IPS DF 4.7 (cell line): Measurements from ENCODE around the gene PCDHB8.
"Not testable (repeated sequence)": the region's sequence is repeated elsewhere in the genome, so short reads cannot be mapped to it uniquely, and the experiment has no call there.

Experiments used
- DNase-seq: peaks from one replicate; pipeline ENCODE4 v3.0.0-alpha.2; 2013; ENCODE audit warnings: low spot score; ENCODE audit errors: extremely low read depth

The PCDHB8 gene

DNA sequence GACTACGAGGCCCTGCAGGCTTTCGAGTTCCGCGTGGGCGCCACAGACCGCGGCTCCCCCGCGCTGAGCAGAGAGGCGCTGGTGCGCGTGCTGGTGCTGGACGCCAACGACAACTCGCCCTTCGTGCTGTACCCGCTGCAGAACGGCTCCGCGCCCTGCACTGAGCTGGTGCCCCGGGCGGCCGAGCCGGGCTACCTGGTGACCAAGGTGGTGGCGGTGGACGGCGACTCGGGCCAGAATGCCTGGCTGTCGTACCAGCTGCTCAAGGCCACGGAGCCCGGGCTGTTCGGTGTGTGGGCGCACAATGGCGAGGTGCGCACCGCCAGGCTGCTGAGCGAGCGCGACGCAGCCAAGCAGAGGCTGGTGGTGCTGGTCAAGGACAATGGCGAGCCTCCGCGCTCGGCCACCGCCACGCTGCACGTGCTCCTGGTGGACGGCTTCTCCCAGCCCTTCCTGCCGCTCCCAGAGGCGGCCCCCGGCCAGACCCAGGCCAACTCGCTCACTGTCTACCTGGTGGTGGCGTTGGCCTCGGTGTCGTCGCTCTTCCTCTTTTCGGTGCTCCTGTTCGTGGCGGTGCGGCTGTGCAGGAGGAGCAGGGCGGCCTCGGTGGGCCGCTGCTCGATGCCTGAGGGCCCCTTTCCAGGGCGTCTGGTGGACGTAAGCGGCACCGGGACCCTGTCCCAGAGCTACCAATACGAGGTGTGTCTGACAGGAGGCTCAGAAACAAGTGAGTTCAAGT, 6.7 kb downstream of the PCDHB8 start:
- not testable (repeated sequence) for DNase-seq

DNA sequence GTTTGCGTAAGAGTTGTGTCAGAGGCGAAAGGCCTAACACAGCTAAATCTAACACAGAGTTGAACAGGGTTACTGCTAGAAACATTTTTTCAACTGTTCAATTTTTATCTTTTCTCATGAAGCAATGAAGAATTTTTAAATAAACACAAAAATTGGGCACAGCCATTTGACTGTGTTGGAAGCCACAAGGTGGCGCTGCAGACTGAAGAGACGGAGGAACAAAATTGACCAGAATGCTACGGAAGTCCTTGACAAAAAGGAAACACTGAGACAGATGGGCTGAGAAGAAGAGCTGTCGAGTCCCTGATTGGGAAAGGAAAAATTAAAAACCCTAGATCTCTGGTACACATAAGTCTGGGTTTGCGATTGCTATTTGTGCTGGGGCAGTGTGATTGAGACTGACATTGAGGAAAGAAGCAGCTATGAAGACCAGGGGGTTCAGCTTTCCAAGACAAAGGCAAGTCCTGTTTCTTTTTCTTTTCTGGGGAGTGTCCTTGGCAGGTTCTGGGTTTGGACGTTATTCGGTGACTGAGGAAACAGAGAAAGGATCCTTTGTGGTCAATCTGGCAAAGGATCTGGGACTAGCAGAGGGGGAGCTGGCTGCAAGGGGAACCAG, 9.4 kb downstream of the PCDHB8 start, which contains the start of gene PCDHB9:
TSS of gene PCDHB9 (plus strand) at position 265 of the 616 bp plus-strand sequence. CDS start at position 423, 158 bp downstream.
- no peak for DNase-seq

DNA sequence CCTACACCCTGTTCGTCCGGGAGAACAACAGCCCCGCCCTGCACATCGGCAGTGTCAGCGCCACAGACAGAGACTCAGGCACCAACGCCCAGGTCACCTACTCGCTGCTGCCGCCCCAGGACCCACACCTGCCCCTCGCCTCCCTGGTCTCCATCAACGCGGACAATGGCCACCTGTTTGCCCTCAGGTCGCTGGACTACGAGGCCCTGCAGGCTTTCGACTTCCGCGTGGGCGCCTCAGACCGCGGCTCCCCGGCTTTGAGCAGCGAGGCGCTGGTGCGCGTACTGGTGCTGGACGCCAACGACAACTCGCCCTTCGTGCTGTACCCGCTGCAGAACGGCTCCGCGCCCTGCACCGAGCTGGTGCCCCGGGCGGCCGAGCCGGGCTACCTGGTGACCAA, 11.1 kb downstream of the PCDHB8 start:
- not testable (repeated sequence) for DNase-seq

DNA sequence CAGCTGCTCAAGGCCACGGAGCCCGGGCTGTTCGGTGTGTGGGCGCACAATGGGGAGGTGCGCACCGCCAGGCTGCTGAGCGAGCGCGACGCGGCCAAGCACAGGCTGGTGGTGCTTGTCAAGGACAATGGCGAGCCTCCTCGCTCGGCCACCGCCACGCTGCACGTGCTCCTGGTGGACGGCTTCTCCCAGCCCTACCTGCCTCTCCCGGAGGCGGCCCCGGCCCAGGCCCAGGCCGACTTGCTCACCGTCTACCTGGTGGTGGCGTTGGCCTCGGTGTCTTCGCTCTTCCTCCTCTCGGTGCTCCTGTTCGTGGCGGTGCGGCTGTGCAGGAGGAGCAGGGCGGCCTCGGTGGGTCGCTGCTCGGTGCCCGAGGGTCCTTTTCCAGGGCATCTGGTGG, 11.5 kb downstream of the PCDHB8 start:
- not testable (repeated sequence) for DNase-seq

DNA sequence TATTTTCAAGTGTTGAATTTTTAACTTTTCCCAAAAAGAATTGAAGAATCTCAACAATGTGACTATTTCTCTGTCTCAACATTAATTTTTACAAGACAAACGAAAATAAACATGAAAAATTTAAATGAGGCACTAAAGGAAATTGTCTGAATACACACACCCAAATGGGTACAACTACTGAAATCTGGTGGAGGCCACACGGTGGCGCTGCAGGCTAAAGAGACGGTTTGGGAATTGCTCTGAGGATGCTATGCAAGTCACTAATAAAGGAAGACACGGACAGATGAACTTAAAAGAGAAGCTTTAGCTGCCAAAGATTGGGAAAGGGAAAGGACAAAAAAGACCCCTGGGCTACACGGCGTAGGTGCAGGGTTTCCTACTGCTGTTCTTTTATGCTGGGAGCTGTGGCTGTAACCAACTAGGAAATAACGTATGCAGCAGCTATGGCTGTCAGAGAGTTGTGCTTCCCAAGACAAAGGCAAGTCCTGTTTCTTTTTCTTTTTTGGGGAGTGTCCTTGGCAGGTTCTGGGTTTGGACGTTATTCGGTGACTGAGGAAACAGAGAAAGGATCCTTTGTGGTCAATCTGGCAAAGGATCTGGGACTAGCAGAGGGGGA, 14.6 kb downstream of the PCDHB8 start, which contains the start of gene PCDHB10:
TSS of gene PCDHB10 (plus strand) at position 244 of the 616 bp plus-strand sequence. CDS start at position 444, 200 bp downstream.
- no peak for DNase-seq

DNA sequence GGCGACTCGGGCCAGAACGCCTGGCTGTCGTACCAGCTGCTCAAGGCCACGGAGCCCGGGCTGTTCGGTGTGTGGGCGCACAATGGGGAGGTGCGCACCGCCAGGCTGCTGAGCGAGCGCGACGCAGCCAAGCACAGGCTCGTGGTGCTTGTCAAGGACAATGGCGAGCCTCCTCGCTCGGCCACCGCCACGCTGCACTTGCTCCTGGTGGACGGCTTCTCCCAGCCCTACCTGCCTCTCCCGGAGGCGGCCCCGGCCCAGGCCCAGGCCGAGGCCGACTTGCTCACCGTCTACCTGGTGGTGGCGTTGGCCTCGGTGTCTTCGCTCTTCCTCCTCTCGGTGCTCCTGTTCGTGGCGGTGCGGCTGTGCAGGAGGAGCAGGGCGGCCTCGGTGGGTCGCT, 16.7 kb downstream of the PCDHB8 start:
- DNase-seq: not testable (repeated sequence)

DNA sequence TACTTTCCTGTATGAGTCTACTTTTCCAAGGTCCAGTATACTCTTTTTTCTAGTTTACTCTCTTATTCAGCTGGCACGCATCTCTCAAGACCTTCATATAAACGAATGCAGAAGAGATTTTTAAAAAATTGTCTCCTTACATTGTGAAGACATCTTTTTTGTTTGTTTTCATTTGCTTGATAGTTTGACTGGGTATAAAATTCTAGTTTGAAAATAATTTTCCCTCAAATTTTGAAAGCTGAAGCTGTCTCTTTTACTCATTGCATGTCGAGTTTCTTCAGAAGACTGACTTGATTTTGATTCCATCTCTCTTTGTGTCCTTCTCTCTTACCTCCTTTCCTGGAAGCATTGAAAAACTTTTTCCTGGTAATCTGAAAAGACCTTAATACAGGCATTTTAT, 18.8 kb downstream of the PCDHB8 start:
- DNase-seq: no peak

DNA sequence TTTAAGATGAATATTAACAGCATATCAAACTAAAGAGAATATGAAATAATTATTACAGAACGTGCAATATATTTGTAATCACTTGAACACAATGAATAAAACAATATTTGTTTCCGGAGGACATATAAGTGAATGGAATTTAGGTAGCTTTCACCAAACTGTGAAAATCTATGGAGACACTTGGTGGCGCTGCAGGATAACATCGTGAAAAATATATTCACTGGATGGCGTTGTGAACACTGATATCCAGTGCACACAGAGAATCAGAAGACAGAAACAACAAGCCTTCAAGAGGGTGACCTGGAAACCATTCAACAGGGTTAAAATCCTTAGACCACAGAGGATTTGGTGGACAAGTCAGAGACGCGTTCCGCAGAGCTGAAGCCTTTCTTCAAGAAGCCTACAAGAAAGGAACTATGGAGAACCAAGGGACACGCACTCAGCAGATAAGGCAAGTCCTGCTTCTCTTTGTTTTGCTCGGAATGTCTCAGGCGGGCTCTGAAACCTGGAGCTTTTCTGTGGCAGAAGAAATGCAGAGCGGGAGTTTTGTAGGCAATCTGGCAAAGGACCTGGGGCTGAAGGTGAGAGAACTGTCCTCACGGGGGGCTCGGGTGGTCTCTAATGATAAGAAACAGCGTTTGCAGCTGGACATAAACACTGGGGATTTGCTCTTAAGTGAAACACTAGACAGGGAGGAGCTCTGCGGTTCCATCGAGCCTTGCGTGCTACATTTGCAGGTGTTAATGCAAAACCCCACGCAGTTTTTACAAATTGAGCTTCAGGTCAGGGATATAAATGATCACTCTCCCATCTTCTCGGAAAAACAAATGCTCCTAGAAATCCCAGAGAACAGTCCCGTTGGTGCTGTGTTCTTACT, 22.0 kb downstream of the PCDHB8 start, which contains the start of gene PCDHB11:
TSS of gene PCDHB11 (plus strand) at position 269 of the 877 bp plus-strand sequence. CDS start at position 417, 148 bp downstream.
- DNase-seq: no peak

DNA sequence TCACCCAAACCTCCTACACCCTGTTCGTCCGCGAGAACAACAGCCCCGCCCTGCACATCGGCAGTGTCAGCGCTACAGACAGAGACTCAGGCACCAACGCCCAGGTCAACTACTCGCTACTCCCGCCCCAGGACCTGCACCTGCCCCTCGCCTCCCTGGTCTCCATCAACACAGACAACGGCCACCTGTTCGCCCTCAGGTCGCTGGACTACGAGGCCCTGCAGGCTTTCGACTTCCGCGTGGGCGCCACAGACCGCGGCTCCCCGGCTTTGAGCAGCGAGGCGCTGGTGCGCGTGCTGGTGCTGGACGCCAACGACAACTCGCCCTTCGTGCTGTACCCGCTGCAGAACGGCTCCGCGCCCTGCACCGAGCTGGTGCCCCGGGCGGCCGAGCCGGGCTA, 23.5 kb downstream of the PCDHB8 start:
- DNase-seq: not testable (repeated sequence)

DNA sequence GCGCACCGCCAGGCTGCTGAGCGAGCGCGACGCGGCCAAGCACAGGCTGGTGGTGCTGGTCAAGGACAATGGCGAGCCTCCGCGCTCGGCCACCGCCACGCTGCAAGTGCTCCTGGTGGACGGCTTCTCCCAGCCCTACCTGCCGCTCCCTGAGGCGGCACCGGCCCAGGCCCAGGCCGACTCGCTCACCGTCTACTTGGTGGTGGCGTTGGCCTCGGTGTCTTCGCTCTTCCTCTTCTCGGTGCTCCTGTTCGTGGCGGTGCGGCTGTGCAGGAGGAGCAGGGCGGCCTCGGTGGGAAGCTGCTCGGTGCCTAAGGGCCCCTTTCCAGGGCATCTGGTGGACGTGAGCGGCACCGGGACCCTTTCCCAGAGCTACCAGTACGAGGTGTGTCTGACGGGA, 24.1 kb downstream of the PCDHB8 start:
- not testable (repeated sequence) for DNase-seq

DNA sequence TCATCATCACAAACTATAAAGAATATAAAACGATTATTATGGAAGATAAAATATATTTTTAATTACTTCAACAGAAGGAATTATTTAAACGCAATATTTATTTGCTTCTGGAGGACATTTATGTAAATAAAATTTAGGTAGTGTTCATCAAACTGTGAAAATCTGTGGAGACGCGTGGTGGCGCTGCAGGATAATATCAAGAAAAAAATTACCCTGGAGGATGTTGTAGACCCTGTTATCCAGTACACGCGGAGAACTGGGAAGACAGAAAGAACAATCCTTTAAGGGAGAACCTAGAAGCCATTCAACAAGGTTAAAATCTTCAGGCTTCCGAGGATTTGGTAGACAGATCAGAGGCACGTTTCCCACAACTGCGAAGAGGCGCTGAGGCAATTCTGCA, 30.9 kb downstream of the PCDHB8 start, which contains the start of gene PCDHB12:
TSS of gene PCDHB12 (plus strand) at position 242 of the 400 bp plus-strand sequence. CDS start 189 bp downstream, outside the sequence.
- DNase-seq: no peak

DNA sequence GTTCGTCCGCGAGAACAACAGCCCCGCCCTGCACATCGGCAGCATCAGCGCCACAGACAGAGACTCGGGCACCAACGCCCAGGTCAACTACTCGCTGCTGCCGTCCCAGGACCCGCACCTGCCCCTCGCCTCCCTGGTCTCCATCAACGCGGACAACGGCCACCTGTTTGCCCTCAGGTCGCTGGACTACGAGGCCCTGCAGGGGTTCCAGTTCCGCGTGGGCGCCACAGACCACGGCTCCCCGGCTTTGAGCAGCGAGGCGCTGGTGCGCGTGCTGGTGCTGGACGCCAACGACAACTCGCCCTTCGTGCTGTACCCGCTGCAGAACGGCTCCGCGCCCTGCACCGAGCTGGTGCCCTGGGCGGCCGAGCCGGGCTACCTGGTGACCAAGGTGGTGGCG, 32.7 kb downstream of the PCDHB8 start:
- DNase-seq: not testable (repeated sequence)

DNA sequence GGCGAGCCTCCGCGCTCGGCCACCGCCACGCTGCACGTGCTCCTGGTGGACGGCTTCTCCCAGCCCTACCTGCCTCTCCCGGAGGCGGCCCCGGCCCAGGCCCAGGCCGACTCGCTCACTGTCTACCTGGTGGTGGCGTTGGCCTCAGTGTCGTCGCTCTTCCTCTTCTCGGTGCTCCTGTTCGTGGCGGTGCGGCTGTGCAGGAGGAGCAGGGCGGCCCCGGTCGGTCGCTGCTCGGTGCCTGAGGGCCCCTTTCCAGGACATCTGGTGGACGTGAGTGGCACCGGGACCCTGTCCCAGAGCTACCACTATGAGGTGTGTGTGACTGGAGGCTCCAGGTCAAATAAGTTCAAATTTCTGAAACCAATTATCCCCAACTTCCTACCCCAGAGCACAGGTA, 33.3 kb downstream of the PCDHB8 start:
- DNase-seq: not testable (repeated sequence)

DNA sequence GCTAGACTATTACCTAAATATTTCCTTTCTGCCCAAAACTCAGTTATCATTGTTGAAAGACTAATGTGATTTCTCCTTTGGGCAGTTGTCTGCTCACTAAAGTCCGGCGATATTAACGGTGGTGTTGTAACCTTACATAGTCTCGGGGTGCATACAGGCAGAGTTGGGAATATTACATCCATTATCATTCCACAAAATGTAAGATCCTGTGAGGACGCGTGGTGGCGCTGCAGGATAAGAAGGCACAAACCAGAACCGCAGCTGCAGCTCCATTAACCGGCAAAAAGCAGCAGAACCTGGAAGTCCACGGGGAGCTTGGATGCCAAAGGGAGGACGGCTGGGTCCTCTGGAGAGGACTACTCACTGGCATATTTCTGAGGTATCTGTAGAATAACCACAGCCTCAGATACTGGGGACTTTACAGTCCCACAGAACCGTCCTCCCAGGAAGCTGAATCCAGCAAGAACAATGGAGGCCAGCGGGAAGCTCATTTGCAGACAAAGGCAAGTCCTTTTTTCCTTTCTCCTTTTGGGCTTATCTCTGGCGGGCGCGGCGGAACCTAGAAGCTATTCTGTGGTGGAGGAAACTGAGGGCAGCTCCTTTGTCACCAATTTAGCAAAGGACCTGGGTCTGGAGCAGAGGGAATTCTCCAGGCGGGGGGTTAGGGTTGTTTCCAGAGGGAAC, 36.2 kb downstream of the PCDHB8 start, which contains the start of gene PCDHB13:
TSS of gene PCDHB13 (plus strand) at position 264 of the 684 bp plus-strand sequence. CDS start at position 469, 205 bp downstream.
- DNase-seq: not testable (repeated sequence)

DNA sequence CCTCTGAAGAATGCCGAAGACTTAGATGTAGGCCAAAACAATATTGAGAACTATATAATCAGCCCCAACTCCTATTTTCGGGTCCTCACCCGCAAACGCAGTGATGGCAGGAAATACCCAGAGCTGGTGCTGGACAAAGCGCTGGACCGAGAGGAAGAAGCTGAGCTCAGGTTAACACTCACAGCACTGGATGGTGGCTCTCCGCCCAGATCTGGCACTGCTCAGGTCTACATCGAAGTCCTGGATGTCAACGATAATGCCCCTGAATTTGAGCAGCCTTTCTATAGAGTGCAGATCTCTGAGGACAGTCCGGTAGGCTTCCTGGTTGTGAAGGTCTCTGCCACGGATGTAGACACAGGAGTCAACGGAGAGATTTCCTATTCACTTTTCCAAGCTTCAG, 37.0 kb downstream of the PCDHB8 start:
- DNase-seq: not testable (repeated sequence)

DNA sequence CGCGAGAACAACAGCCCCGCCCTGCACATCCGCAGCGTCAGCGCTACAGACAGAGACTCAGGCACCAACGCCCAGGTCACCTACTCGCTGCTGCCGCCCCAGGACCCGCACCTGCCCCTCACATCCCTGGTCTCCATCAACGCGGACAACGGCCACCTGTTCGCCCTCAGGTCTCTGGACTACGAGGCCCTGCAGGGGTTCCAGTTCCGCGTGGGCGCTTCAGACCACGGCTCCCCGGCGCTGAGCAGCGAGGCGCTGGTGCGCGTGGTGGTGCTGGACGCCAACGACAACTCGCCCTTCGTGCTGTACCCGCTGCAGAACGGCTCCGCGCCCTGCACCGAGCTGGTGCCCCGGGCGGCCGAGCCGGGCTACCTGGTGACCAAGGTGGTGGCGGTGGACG, 37.9 kb downstream of the PCDHB8 start:
- not testable (repeated sequence) for DNase-seq

DNA sequence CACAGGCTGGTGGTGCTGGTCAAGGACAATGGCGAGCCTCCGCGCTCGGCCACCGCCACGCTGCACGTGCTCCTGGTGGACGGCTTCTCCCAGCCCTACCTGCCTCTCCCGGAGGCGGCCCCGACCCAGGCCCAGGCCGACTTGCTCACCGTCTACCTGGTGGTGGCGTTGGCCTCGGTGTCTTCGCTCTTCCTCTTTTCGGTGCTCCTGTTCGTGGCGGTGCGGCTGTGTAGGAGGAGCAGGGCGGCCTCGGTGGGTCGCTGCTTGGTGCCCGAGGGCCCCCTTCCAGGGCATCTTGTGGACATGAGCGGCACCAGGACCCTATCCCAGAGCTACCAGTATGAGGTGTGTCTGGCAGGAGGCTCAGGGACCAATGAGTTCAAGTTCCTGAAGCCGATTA, 38.4 kb downstream of the PCDHB8 start:
- DNase-seq: not testable (repeated sequence)

DNA sequence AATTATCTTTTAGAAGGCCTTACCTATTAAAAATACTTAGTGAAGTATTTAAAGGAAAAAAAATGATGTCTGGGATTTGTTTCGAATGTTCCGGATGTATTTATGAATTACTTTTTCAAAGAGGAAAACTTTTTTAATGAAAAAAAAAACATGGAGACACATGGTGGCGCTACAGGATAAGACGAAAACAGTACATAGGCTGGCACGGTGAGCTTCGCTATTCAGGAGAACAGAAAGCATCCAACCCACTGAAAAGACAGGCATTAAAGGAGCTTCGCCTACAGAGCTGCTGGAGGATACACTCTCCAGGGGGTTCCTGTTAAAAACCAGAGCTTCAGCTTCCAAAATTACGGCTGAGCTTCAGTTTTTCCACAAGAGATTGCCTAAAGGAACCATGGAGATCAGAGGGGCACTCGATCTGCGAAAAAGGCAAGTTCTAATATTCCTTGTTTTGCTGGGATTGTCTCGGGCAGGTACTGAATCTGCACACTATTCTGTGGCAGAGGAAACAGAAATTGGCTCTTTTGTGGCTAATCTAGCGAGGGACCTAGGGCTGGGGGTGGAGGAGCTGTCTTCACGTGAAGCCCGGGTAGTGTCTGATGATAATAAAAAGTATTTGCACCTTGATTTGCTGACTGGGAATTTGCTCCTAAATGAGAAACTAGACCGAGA, 45.7 kb downstream of the PCDHB8 start, which contains the start of gene PCDHB14:
TSS of gene PCDHB14 (plus strand) at position 232 of the 672 bp plus-strand sequence. CDS start at position 395, 163 bp downstream.
- DNase-seq: peak; percentile 69

DNA sequence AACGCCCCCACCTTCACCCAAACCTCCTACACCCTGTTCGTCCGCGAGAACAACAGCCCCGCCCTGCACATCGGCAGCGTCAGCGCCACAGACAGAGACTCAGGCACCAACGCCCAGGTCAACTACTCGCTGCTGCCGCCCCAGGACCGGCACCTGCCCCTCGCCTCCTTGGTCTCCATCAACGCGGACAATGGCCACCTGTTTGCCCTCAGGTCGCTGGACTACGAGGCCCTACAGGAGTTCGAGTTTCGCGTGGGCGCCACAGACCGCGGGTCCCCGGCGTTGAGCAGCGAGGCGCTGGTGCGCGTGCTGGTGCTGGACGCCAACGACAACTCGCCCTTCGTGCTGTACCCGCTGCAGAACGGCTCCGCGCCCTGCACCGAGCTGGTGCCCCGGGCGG, 47.3 kb downstream of the PCDHB8 start:
- not testable (repeated sequence) for DNase-seq
